Endometrium (tissue), 2 donors: ENCODE results near the gene EHMT1.
"Not testable (repeated sequence)": the region's sequence is repeated elsewhere in the genome, so short reads cannot be mapped to it uniquely, and the experiment has no call there.

ENCODE experiments used
- FAIRE-seq: peaks from 2 replicates; lab custom pipeline; 2012; peaks lifted over from hg19 to GRCh38; lab: Jason Lieb, UNC
- donor health status: control.
- donor health status: control.

EHMT1 gene

DNA sequence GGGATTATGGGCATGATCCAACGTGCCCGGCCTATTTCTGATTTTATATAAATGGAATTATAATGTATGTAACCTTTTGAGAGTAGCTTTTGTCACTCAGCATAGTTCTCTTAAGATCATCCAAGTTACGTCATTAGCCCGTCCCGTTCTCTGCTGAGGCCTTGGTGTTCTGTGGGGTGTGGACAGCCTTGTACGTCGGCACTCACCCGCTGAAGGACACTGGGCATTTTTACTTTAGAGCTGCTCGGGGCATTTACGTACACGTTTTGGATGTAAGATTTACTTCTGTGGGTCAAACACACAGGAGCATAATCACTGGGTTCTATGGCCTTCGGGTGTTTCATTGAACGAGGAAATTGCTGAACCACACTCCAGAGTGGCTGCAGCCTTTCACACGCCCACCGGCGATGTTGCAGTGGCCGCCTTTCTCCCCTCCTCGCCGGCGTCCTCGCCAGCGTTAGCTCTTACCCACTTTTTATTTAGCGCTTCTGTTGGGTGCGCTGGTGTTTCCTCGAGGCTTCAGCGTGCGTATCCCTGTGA lies 101.8 kb downstream of the EHMT1 start:
- no peak for FAIRE-seq

DNA sequence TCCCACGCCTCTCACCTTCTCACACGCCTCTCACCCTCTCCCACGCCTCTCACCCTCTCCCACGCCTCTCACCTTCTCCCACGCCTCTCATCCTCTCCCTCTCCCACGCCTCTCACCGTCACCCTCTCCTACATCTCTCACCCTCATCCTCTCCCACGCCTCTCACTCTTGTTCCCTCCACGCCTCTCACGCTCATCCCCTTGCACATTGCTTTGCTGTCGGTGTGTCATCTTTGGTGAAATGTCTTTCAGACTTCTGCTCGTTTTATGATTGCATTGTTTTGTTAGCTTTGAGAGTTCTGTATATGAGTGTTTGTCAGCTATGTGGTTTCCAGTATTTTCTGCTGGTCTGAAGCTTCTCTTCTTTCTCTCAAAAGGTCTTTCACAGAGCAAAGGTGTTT lies 102.7 kb downstream of the EHMT1 start:
- FAIRE-seq, result no peak

DNA sequence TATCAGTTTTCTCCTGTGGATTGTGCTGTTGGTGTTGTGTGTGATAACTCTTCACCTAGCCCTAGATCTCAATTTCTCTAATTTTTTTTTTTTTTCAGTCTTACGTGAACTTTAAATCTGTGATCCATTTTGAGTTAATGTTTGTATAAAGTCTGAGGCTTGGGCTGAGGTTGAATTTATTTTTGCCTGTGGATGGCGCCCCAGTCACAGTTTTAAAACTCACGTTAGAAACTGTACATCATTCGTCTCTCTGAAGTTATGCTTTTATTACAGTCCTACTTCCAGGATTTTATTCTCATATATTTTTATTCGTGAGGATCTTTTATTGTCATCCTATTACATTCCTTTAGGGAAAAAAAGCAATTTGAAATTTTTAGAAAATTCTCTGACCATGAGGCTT lies 103.1 kb downstream of the EHMT1 start:
- no peak for FAIRE-seq

DNA sequence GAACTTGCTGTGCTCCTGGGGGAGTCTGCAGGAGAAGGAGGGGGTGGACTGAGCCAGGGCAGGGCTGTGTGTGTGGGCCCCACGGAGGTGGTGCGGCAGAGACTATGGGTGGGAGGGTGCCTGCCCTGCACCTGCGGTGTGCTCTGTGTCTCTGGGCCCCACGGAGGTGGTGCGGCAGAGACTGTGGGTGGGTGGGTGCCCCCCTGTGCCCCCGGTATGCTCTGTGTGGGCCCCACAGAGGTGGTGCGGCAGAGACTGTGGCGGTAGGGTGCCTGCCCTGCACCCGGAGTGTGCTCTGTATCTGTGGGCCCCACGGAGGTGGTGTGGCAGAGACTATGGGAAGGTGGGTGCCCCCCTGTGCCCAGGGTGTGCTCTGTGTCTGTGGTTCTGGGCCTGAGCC lies 103.7 kb downstream of the EHMT1 start:
- no peak for FAIRE-seq

DNA sequence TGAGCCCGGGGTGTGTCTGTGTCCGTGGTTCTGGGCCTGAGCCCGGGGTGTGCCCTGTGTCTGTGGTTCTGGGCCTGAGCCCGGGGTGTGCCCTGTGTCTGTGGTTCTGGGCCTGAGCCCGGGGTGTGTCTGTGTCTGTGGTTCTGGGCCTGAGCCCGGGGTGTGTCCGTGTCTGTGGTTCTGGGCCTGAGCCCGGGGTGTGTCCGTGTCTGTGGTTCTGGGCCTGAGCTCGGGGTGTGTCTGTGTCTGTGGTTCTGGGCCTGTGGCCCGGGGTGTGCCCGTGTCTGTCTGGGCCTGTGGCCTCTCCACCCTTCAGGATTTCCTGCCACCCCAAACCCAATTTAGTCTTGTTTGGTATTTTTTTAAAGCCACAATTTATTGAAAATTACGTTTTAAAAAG lies 104.6 kb downstream of the EHMT1 start:
- not testable (repeated sequence) for FAIRE-seq

DNA sequence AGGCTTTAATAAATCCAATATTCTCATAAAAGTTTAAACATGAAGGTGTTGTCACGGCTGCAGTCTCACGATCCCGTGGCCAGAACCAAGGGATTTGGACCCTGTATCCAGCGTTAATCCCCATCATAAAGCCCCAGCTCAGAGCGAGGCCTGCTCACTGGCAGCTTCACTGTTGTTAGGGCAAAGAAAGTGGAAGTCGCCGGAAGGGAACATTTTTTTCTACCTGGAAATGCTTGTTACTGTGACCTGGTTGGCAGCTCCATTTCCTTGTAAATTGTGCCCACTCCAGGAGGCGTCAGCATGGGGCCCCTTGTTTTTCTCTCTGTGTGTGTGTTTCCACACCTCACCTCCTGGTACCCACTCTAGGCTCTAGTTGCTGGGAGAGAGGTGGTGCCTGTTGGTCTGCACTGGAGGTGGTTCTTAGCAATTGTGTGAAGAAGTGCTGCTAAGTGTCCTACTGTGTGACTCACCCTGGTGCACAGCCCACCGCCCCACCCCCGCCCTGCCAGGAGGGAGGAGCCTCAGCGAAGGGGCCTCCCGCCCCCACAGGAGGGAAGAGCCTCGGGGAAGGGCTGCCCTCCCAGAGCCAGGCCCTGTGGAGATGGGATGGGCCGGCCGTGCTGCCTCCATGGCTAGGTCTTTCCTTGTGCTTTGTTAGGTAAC lies 105.1 kb downstream of the EHMT1 start:
- no peak for FAIRE-seq

DNA sequence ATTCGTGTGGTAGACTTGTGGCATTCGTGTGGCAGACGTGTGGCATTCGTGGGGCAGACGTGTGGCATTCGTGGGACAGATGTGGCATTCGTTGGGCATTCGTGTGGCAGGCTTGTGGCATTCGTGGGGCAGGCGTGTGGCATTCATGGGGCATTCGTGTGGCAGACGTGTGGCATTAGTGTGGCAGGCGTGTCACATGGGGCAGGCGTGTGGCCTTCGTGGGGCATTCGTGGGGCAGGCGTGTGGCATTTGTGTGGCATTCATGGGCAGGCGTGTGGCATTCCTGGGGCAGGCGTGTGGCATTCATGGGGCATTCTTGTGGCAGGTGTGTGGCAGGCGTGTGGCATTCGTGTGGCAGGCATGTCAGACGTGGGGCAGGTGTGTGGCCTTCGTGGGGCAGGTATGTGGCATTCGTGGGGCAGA lies 106.0 kb downstream of the EHMT1 start:
- FAIRE-seq, result no peak

DNA sequence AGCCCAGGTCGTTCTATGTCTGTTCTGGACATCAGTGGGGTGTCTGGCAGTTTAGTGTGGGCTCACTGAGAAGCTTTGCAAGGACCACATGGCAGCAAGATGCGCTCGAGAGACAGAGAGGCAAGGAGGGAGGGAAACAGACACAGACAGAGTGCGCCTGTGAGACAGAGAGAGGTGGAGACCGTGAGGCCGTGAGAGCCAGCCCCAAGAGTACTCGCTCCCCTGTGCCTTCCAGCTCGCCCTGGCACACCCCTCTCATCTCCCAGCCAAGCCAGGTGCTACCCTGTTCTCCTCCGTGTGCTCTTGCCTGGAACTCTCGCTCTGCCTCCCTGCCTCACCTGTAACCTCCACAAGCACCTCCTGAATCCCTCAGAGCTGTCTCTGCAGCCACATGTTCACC lies 106.8 kb downstream of the EHMT1 start:
- no peak for FAIRE-seq

DNA sequence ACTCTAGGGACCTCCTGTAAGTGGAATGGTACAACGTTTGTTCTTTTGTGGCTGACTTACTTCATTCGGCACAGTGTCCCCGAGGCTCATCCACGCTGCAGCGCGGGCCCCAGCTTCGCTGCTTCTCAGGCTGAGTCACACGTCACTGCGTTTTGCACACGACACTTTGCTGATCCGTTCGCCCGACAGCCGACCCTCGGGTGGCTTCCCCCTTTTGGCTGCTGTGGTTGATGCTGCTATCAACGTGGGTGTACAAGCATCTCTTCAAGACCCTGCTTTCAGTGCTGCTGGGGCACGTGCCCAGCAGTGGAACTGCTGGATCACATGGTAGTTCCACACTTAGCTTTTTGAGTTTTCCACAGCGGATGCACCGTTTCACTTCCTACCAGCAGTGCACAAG lies 107.5 kb downstream of the EHMT1 start:
- FAIRE-seq, result not testable (repeated sequence)

DNA sequence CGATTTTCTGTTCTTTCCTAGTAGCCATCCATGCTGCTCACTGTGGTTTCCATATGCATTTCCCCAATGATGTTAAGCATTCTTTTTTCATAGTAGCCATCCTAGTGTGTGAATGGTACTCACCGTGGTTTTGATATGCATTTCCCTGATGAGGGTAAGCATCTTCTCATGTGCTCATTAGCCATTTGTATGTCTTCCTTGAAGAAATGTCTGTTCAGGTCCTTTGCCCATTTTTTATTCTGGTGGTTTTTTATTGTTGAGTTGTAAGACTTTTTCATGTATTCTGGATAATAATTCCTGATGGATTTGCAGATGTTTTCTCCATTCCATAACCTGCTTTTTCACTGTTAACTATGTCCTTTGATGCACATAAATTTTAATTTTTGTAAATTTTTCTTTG lies 108.0 kb downstream of the EHMT1 start:
- FAIRE-seq, result no peak

DNA sequence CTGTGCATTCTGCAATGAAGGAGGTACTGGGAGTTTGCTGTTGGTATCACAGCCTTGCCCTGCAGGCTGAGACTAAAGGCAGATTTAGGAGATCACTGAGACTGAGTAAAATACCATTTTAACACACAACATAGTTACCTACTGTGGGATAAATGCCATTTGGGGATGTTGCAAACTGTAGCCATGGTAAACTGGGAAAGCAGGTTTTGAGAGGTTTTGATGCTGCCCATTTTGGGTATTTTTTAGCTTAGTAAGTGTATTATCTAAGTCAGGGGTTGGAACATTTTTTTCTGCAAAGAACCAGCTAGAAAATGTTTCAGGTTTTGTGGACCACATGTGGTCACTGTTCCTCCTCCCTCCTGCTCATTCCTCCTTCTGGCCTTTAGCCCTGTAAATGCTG lies 108.9 kb downstream of the EHMT1 start:
- FAIRE-seq, result no peak

DNA sequence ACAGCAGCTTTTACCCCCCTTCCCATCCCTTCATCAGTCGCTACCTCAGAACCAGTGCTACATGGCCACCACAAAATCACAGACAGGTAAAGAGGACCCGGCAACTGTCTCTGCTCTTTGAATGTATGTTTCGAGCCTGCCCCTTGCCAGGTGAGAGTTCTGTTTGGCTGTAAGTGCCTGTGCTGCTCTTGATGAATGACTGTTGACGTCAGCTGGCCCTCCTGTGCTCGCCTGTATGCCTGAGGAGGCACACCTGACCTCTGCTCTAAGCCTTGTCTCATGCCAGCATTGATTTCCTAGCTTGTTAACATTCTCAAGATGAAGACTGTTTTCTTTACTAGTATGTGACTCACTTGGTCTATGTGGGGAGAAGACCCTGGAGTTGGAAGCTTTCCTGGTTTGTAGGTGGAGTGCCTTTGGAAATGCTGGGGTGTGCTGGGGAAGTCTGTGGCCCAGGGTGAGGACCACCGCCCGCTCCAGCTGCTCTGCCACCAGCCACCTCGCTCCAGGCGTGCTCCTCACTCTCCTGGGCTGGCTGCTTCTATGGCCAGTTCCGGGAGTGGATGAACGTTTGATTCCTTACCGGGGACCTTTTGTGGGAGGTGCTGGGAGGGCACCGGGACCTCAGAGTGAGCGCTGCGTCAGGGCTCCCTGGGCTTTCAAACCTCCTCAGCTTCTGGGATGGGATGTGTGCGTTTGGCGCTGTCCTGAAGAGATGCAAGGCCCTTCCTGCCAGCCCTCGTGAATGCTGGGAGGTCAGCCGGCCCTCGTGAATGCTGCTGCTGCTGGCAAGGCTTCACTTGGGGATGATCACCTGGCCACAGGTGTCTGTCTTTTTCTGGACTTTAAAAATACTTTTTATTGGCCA lies 109.9 kb downstream of the EHMT1 start:
- no peak for FAIRE-seq

DNA sequence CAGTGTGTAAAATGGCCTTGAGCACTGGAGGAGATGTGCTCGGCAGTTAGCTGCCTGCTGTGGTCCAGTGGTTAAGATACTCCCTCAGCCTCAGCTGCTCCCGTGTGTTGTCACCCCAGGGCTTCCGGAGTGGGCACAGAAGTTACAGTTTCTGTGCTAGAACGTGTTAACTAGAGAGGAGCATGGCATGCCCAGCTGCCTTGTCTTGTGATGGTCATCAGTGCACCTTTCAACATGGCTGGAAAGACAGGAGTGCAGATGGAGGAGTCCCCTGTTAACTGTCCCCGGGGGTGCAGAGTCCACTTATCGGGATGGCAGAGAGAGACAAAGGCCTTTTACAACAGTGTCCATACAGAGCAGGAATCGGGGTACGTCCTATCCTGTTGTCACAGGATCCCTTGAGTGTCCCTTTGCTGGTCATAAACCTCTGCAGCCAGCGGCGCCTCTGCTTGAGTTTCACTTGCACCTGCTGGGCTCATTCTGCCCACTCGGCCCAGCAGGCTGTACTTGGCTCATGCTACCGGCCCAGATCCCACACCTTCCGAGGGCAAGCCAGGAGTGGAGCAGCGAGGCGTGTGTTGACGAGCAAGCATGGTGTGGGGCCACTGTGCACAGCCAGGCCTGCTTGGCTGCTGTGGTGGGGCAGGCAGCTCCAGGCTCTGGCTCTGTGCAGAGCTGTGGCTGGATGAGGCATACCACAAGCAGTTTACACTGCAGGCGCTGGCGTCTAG lies 112.6 kb downstream of the EHMT1 start:
- no peak for FAIRE-seq

DNA sequence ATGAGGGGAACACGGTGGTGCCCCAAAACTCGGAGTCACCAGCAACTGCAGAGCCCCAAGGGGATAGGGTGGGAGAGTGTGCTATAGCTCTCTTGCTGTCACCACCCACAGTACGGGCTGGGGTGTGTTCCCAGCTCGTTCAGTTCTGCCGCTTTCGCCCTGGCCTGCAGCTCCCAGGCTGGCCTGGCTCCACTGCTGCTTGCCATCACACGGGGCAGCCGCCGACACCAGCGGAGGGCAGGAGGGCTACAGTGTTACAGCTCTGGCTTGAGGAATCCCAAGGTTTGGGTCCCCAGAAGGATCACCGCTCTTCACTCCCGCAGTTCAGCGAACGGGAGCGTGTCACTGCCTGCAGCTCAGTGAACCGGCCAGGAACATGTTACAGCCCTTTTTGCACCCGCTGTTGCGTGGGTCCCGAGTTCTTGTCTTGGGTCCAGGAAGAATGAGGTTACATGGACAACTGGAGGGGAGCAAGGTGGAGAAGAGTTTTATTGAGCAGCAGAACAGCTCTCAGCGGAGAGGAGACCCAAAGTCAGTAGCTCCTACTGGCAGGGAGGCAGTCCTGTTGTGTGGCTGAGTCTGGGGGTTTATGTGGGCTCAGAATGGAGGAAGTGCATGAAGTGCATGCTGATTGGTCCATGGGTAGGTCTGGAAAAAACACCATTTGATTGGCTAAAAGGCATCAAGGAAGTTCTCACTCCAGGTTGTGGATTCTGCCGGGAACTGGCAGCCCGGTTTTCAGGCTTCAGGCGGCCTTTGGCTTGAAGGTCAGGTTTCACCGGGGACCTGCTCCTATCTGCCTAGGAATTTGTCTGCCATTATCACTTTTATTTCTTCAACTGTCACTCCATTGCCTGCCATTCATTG lies 113.4 kb downstream of the EHMT1 start:
- no peak for FAIRE-seq

DNA sequence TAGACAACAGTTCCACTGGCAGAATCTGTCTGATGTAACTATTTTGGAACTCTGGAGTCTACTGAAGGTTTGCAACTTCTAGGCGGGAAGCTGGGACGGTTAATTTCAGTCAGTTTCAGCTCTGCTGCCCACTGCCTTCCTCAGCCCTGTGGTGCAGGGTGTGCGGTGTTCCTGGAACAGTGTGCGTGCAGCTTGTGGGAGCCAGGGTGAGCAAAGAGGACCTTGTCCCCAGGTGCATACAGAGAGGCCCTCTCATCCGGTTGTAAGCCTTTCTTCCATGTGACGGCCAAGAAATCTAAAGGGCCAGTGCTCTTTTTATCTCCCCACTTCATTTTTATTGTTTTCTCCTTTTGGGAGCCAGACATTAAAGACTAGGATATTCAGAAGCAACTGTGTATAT lies 114.6 kb downstream of the EHMT1 start:
- no peak for FAIRE-seq

DNA sequence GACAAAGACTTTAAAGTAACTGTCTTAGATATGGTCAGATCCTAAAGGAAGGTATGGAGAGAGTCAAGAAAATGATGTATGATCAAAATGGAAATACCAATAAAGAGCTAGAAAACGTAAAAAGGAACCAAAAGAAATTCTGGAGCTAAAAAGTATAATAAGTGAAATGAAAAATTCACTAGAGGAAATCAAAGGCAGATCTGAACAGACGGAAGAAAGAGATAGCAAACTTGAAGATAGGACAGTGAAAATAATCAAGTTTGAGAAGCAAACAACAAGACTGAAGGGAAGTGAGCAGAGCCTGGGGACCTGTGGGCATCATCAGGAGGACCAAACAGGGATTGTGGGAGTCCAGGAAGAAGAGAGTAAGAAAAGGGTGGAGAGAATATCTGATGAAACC lies 115.4 kb downstream of the EHMT1 start:
- no peak for FAIRE-seq

DNA sequence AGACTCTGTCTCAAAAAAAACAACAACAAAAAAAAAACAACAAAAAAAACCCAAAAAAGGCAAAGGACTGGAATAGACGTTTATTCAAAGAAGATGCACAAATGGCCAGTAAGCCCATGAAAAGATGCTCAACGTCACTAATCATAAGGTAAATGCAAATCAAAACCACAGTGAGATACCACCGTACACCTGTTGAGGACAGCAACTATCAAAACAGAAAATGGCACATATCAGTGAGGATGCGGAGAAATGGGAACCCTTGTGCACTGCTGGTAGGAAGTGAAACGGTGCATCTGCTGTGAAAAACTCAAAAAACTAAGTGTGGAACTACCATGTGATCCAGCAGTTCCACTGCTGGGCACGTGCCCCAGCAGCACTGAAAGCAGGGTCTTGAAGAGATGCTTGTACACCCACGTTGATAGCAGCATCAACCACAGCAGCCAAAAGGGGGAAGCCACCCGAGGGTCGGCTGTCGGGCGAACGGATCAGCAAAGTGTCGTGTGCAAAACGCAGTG lies 119.4 kb downstream of the EHMT1 start:
- not testable (repeated sequence) for FAIRE-seq

DNA sequence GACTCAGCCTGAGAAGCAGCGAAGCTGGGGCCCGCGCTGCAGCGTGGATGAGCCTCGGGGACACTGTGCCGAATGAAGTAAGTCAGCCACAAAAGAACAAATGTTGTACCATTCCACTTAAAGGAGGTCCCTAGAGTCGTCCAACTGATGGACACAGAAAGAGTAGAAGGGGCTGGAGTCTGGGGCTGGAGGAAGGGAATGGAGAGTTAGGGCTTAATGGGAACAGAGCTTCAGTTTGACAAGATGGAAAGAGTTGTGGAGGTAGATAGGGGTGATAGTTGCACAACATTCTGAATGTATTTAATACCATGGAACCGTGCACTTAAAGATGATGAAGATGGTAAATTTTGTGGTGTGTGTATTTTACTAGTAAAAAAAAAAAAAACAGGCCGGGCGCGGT lies 119.9 kb downstream of the EHMT1 start:
- no peak for FAIRE-seq

DNA sequence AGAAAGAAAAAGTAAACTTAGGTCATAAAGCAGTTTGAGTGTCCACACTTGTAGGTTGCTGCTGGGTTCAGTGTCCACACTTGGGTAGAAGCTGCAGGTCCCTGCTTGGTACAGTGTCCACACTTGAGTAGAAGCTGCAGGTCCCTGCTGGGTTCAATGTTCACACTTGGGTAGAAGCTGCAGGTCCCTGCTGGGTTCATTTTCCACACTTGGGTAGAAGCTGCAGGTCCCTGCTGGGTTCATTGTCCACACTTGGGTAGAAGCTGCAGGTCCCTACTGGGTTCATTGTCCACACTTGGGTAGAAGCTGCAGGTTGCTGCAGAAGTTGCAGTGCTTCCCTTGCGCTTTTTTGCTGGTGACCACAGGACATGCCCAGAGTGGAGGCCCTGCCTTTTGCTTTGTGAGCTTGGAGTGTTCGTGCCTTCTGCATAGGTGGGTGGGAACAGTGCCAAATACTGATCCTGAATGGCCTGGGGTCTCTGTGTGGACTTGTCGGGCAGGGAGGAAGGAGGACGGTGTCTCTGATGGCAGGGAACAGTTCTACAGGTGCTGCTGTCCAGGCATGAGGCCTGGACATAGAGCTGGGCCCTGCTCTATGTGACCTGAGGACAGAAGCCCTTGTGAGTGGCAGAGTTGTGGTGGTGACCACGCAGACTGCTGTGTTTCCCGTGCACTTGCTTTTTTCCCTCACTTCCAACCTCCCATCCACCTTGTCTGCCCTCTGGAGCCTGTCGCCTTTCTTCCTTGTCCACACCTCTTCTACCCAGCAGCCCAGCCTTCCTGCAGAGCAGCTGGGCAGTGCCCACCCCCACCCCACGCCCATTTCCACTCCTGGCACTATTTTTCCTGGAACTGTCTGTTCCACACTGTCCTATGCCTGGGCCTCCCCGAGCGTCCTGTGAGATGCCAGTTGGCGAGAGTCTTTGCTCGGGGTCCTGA lies 120.8 kb downstream of the EHMT1 start:
- FAIRE-seq, result no peak

DNA sequence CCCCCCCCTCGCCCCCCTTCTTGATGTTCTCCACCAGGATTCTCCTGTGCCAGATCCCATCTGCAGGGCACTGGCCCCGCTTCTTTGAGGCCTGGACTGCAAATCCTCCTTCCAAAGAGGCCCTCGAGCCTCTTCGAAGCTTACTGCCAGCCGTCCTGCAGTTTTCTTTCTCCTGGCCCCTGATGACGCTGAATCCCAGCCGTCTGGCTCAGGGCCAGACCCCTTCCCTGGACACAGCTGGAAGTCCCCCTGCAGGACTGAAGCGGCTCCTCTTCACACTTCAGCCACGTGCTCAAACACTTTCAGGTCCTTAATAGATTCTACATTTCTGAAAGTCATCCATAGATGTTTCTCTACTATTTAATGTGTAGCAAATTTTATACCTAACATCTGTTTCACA lies 121.5 kb downstream of the EHMT1 start:
- FAIRE-seq, result no peak
